B cell (primary cell): Measurements from ENCODE around the gene PRKAB1. TPM values are rescaled to one million over a fixed set of nuclear protein-coding genes. Genes with fewer than 3 reads are reported as not detected.
A peak's percentile ranks its signal among the peaks of the same experiment; 100 is the strongest.

Source experiments
- ATAC-seq: fragments of 200-7000 bp; cut with Tn5 transposase; one replicate; pipeline ENCODE4 v1.10.0; 2021; ENCODE audit warnings: low read depth, mild to moderate bottlenecking, moderate number of reproducible peaks, moderate library complexity
- CTCF ChIA-PET: fragments of 350-600 bp; sonication (Branson Sonifier 250); formaldehyde crosslinking; loops from one replicate; lab custom pipeline; 2021; ENCODE audit warnings: antibody characterized with exemption, inconsistent platforms; lab: Charles Lee
- POLR2A ChIA-PET: fragments of 350-600 bp; sonication (Branson Sonifier 250); formaldehyde crosslinking; loops from one replicate; lab custom pipeline; 2021; ENCODE audit warnings: antibody characterized with exemption; lab: Charles Lee
- DNase-seq: peaks from one replicate; pipeline ENCODE4 v3.0.0; 2013
- H2AFZ ChIP-seq: 2 replicates; pipeline ENCODE4 v1.6.1; 2012; ENCODE audit warnings: mild to moderate bottlenecking, low read depth, low read length; ENCODE audit not compliant: insufficient read depth, poor library complexity, severe bottlenecking
- H3K27ac ChIP-seq, 2 donors: 1 replicate in 1 of 2; 2 replicates in 1 of 2; pipeline ENCODE4 v1.5.1; 2012 to 2013; ENCODE audit warnings: low read length in 2 of 2, mild to moderate bottlenecking in 2 of 2, moderate library complexity in 1 of 2
- H3K27me3 ChIP-seq, 4 experiments: fragments of 200-600 bp in 1 of 4; sonication (generic) in 1 of 4; replicated peaks in 1 of 4; 1 replicate in 2 of 4; 2 replicates in 2 of 4; pipeline versions ENCODE4 v1.6.1 to v1.7.0; 2013 to 2016; ENCODE audit warnings: low read length in 3 of 4, mild to moderate bottlenecking in 2 of 4, mixed read lengths in 1 of 4, moderate library complexity in 1 of 4; ENCODE audit not compliant: insufficient read depth in 4 of 4, control insufficient read depth in 3 of 4; ENCODE audit errors: control extremely low read depth in 1 of 4
- H3K36me3 ChIP-seq, 2 experiments: replicated peaks in 1 of 2; 1 replicate in 1 of 2; 2 replicates in 1 of 2; pipeline versions ENCODE4 v1.6.1 to v1.7.1; 2013; ENCODE audit warnings: low read length in 1 of 2; ENCODE audit not compliant: insufficient read depth in 2 of 2, control insufficient read depth in 1 of 2; ENCODE audit errors: control extremely low read depth in 1 of 2, extremely low read depth in 1 of 2
- H3K4me1 ChIP-seq, 2 donors: fragments of 200-600 bp in 1 of 2; sonication (generic) in 1 of 2; 1 replicate in 1 of 2; 2 replicates in 1 of 2; pipeline versions ENCODE4 v1.5.1 to v1.6.1; 2013 to 2017; ENCODE audit warnings: low read length in 2 of 2; ENCODE audit not compliant: control insufficient read depth in 2 of 2, insufficient read depth in 2 of 2
- H3K4me2 ChIP-seq: replicated peaks from 2 replicates; pipeline ENCODE3; 2012; ENCODE audit warnings: mild to moderate bottlenecking, low read depth, low read length; ENCODE audit not compliant: poor library complexity, severe bottlenecking
- H3K4me3 ChIP-seq, 5 experiments: fragments of 200-600 bp in 1 of 5; sonication (generic) in 1 of 5; 1 replicate in 3 of 5; 2 replicates in 2 of 5; pipeline versions ENCODE4 v1.5.1 to v1.7.0; 2011 to 2016; ENCODE audit warnings: low read length in 4 of 5, mild to moderate bottlenecking in 4 of 5, low read depth in 2 of 5, control low read depth in 1 of 5, moderate library complexity in 1 of 5; ENCODE audit not compliant: insufficient read depth in 1 of 5; ENCODE audit errors: control extremely low read depth in 1 of 5, extremely low read depth in 1 of 5
- H3K79me2 ChIP-seq: fragments of 200-600 bp; sonication (generic); one replicate; pipeline ENCODE4 v1.6.0; 2016; ENCODE audit warnings: low read length; ENCODE audit not compliant: control insufficient read depth, insufficient read depth
- H3K9ac ChIP-seq: fragments of 200-600 bp; sonication (generic); 2 replicates; pipeline ENCODE4 v1.6.1; 2017; ENCODE audit warnings: mild to moderate bottlenecking, low read length, moderate library complexity
- H3K9me3 ChIP-seq, 3 donors: one replicate each; pipeline versions ENCODE4 v1.6.1 to v1.7.1; 2013; ENCODE audit warnings: low read length in 2 of 3; ENCODE audit not compliant: control insufficient read depth in 2 of 3, insufficient read depth in 1 of 3; ENCODE audit errors: control extremely low read depth in 1 of 3
- H4K20me1 ChIP-seq: 2 replicates; pipeline ENCODE4 v1.6.0; 2012; ENCODE audit warnings: mild to moderate bottlenecking, low read length; ENCODE audit not compliant: insufficient read depth, control insufficient read depth, poor library complexity, severe bottlenecking
- H3K27ac Mint-ChIP-seq: one replicate; pipeline ENCODE4 v1.8.0; 2021; ENCODE audit warnings: mixed read lengths
- H3K27me3 Mint-ChIP-seq: one replicate; pipeline ENCODE4 v1.8.0; 2021; ENCODE audit warnings: mixed read lengths
- H3K4me1 Mint-ChIP-seq: one replicate; pipeline ENCODE4 v1.8.0; 2021; ENCODE audit warnings: mixed read lengths
- H3K4me3 Mint-ChIP-seq: one replicate; pipeline ENCODE4 v1.8.0; 2021; ENCODE audit warnings: mixed read lengths
- H3K9me3 Mint-ChIP-seq: one replicate; pipeline ENCODE4 v1.8.0; 2022; ENCODE audit warnings: mixed read lengths; ENCODE audit not compliant: insufficient read depth
- EZH2 ChIP-seq: IDR thresholded peaks from 2 replicates; pipeline ENCODE4 v1.6.1; 2012; ENCODE audit warnings: borderline replicate concordance, low read depth, mild to moderate bottlenecking, moderate library complexity, low read length; ENCODE audit not compliant: insufficient read depth, poor library complexity, severe bottlenecking
- WGBS: methylation state at CpG from one replicate; pipeline ENCODE4 v1.1.5; 2013; ENCODE audit warnings: missing lambda C conversion rate; ENCODE audit not compliant: insufficient coverage; 5-methylcytosine and 5-hydroxymethylcytosine counted together
- intact Hi-C: fragments of 100-400 bp; cut with micrococcal nuclease; formaldehyde crosslinking; loops from one replicate; pipeline ENCODE4 v1.10.0; 2022
- polyA plus RNA-seq: library from polyadenylated mRNA; depleted of rRNA; stranded (reverse); fragments of >200 nt; gene quantifications from 2 replicates; pipeline ENCODE4 v1.2.3, GENCODE V29; 2012
- total RNA-seq, 2 donors: library from RNA; stranded (reverse); fragments of 120-200 nt in 1 of 2; gene quantifications; 1 replicate in 1 of 2; 2 replicates in 1 of 2; pipeline versions ENCODE4 v1.2.3 to v1.2.4, GENCODE V29; 2013 to 2022
- TF ChIP-seq, protein P1 (sequence below): fragments of 200-600 bp; IDR thresholded peaks from one replicate; pipeline ENCODE4 v1.8.0; 2022; ENCODE audit warnings: antibody characterized with exemption, mild to moderate bottlenecking

PRKAB1 gene
- total and polyA plus RNA-seq, 2 donors (not counting 1 experiment from before 2014, with no cell fraction given): 36.4 to 56.4 TPM

DNA sequence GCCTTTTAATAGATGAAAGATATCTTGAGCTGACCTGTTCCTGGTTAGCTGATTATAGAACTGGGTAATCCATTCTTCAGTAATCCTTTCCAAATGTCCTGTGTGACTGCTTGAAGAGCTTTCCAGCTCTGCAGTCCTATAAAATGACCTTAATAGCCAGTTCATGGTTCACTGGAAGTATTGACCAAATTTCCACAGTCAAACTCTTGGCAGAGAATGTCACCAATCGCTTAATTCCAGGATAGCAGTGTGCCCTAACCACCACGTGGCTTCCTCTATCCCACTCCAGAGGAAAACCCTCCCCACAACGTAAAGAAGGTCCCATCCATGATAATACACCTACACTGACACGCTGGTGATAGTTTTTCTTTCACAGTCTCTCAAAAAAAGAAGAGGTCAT is 17.4 kb downstream of the PRKAB1 start:
- Mint-ChIP-seq H3K4me1 (peaks cover 43% of the 10 kb centered on the region), H3K27ac (no peak overlapping the region), H3K27me3 (no peaks in the 10 kb centered on the region), H3K9me3 (no peaks in the 10 kb centered on the region), H3K4me3 (no peak overlapping the region)
- Histone ChIP-seq H3K9ac (no peak overlapping the region), H4K20me1 (no peaks in the 10 kb centered on the region), H3K4me3 (no peak overlapping the region), H2AFZ (no peak overlapping the region), H3K36me3 (peaks cover 0 to 13% of the 10 kb centered on the region in 2 experiments), H3K9me3 (peaks cover 0 to 7% (median 0%) of the 10 kb centered on the region in 3 donors), H3K4me1 (peaks cover 19 to 29% of the 10 kb centered on the region in 2 donors), H3K4me2 (no peak overlapping the region), H3K27ac (no peak overlapping the region), H3K27me3 (no peaks in the 10 kb centered on the region), H3K79me2 (no peaks in the 10 kb centered on the region)
- ChIA-PET CTCF (no interaction called here), POLR2A (no interaction called here)
- ATAC-seq (no peak), DNase-seq (no peak)
- 93% methylated on average over 3 of the region's 4 CpGs for WGBS
- TF ChIP-seq, protein P1, sequence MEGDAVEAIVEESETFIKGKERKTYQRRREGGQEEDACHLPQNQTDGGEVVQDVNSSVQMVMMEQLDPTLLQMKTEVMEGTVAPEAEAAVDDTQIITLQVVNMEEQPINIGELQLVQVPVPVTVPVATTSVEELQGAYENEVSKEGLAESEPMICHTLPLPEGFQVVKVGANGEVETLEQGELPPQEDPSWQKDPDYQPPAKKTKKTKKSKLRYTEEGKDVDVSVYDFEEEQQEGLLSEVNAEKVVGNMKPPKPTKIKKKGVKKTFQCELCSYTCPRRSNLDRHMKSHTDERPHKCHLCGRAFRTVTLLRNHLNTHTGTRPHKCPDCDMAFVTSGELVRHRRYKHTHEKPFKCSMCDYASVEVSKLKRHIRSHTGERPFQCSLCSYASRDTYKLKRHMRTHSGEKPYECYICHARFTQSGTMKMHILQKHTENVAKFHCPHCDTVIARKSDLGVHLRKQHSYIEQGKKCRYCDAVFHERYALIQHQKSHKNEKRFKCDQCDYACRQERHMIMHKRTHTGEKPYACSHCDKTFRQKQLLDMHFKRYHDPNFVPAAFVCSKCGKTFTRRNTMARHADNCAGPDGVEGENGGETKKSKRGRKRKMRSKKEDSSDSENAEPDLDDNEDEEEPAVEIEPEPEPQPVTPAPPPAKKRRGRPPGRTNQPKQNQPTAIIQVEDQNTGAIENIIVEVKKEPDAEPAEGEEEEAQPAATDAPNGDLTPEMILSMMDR: no peak
- TF ChIP-seq EZH2: no peak
- intact Hi-C loops: no loop called here

DNA sequence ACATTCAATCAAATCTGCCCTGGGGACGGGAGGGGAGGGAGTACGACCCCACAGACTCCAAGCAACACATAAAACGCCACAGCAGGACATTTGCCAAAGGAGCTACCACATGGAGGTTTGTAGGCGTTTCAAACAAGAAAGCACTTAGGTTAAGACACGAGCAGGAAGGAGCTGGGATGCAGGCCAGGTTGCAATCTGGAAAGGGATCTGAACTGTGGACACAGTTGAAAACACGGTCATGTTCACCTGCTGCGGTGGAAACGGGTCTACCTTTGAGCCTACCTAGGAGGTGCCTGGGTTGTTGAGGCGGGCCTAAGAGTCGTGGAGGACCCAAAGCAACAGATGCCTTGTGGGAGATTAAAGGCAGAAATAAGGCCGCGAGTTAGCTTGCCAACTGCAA is 18.4 kb downstream of the PRKAB1 start:
- no peak overlapping the region for H3K4me3 Mint-ChIP-seq
- no peak for ATAC-seq
- H3K4me2 ChIP-seq: no peak overlapping the region
- CTCF ChIA-PET: no interaction called here
- TF ChIP-seq, protein P1: no peak
- no peak for TF ChIP-seq EZH2
- POLR2A ChIA-PET: no interaction called here
- H3K4me1 Mint-ChIP-seq: peaks cover 40% of the 10 kb centered on the region
- peaks cover 0 to 7% (median 0%) of the 10 kb centered on the region in 3 donors for H3K9me3 ChIP-seq
- peak overlapping the region; percentile 14 for H2AFZ ChIP-seq
- no peak overlapping the region for H3K27ac Mint-ChIP-seq
- no peaks in the 10 kb centered on the region for H4K20me1 ChIP-seq
- H3K27me3 Mint-ChIP-seq: no peaks in the 10 kb centered on the region
- no peak overlapping the region for H3K9ac ChIP-seq
- no peaks in the 10 kb centered on the region for H3K9me3 Mint-ChIP-seq
- WGBS: 98% methylated on average over 11 of the region's 12 CpGs
- H3K4me1 ChIP-seq: peaks cover 19 to 27% of the 10 kb centered on the region in 2 donors
- no peak for DNase-seq
- intact Hi-C loops: no loop called here
- H3K4me3 ChIP-seq: no peak overlapping the region
- no peaks in the 10 kb centered on the region for H3K79me2 ChIP-seq
- no peak overlapping the region for H3K27ac ChIP-seq
- peaks cover 0 to 3% of the 10 kb centered on the region in 2 experiments for H3K36me3 ChIP-seq
- no peaks in the 10 kb centered on the region for H3K27me3 ChIP-seq
